A549 (cell line): Measurements from ENCODE around the gene PARP15. TPM values are rescaled to one million over a fixed set of nuclear protein-coding genes. Genes with fewer than 3 reads are reported as not detected.
A peak's percentile ranks its signal among the peaks of the same experiment; 100 is the strongest.

Source experiments
- ATAC-seq, 2 experiments: fragments of 200-7000 bp in 1 of 2; fragments of >200 bp in 1 of 2; cut with Nextera tagmentation in 1 of 2; cut with Tn5 transposase in 1 of 2; 3 replicates each; pipeline versions ENCODE4 v1.8.0 to v1.9.1; 2018 to 2020; ENCODE audit warnings: mild to moderate bottlenecking in 1 of 2, moderate library complexity in 1 of 2
- CTCF ChIA-PET: fragments of 300-600 bp; sonication (Branson Sonifier 250); formaldehyde crosslinking; extraction: SDS; loops from one replicate; lab custom pipeline; 2021; ENCODE audit warnings: antibody characterized with exemption, inconsistent platforms; lab: Yijun Ruan, JAX
- POLR2A ChIA-PET: fragments of 350-600 bp; formaldehyde crosslinking; extraction: SDS; loops from one replicate; lab custom pipeline; 2021; ENCODE audit warnings: antibody characterized with exemption, inconsistent platforms; lab: Yijun Ruan, JAX
- DNase-seq, 2 experiments: peaks; one replicate each; pipeline versions ENCODE4 v3.0.0 to v3.0.0-alpha.2; 2011 to 2016; ENCODE audit warnings: low read depth in 1 of 2, low spot score in 1 of 2
- FAIRE-seq: peaks from 2 replicates; lab custom pipeline; 2011; peaks lifted over from hg19 to GRCh38; lab: Jason Lieb, UNC
- H3K27ac ChIP-seq, 2 experiments: fragments of >200 bp; sonication (Bioruptor Twin); formaldehyde crosslinking; 3 replicates each; pipeline ENCODE4 v1.5.1; 2016 to 2017
- H3K4me1 ChIP-seq: fragments of >200 bp; sonication (Bioruptor Twin); formaldehyde crosslinking; 3 replicates; pipeline ENCODE4 v1.6.1; 2016
- H3K4me2 ChIP-seq: fragments of >200 bp; sonication (Bioruptor Twin); formaldehyde crosslinking; 3 replicates; pipeline ENCODE4 v1.6.1; 2016
- H3K4me3 ChIP-seq: fragments of >200 bp; sonication (Bioruptor Twin); formaldehyde crosslinking; 3 replicates; pipeline ENCODE4 v1.5.1; 2016
- H3K9me3 ChIP-seq: fragments of >200 bp; sonication (Bioruptor Twin); formaldehyde crosslinking; 3 replicates; pipeline ENCODE4 v1.6.1; 2016
- CEBPB ChIP-seq, 2 experiments: fragments of >200 bp in 1 of 2; sonication (Bioruptor Twin) in 1 of 2; formaldehyde crosslinking in 1 of 2; IDR thresholded peaks; 2 replicates each; pipeline ENCODE4 v1.6.1; 2012 to 2016
- HDAC2 ChIP-seq: fragments of 200-600 bp; sonication (generic); IDR thresholded peaks from 2 replicates; pipeline ENCODE4 v1.6.1; 2016
- JUNB ChIP-seq: fragments of >200 bp; sonication (Bioruptor Twin); formaldehyde crosslinking; IDR thresholded peaks from 2 replicates; pipeline ENCODE4 v1.6.1; 2016
- KDM1A ChIP-seq: fragments of 200-600 bp; sonication (generic); IDR thresholded peaks from 2 replicates; pipeline ENCODE4 v1.6.1; 2016; ENCODE audit warnings: low read depth, mild to moderate bottlenecking
- KDM5A ChIP-seq: fragments of 200-600 bp; sonication (generic); IDR thresholded peaks from 2 replicates; pipeline ENCODE4 v1.6.1; 2016; ENCODE audit warnings: antibody characterized with exemption, mild to moderate bottlenecking
- MAFK ChIP-seq: fragments of 450-650 bp; IDR thresholded peaks from 2 replicates; pipeline ENCODE4 v1.6.1; 2014; ENCODE audit not compliant: partially characterized antibody
- NR3C1 ChIP-seq: fragments of >200 bp; sonication (Bioruptor Twin); formaldehyde crosslinking; IDR thresholded peaks from 3 replicates; pipeline ENCODE4 v1.6.1; 2017
- POLR2AphosphoS2 ChIP-seq: conservative IDR thresholded peaks from 2 replicates; pipeline ENCODE4 v1.6.1; 2012; ENCODE audit warnings: low read length, improper control_type of control experiment, inconsistent platforms
- RAD21 ChIP-seq, 2 experiments: fragments of >200 bp in 1 of 2; sonication (Bioruptor Twin) in 1 of 2; formaldehyde crosslinking in 1 of 2; IDR thresholded peaks in 1 of 2; conservative IDR thresholded peaks in 1 of 2; 2 replicates in 1 of 2; 3 replicates in 1 of 2; pipeline ENCODE4 v1.6.1; 2012 to 2018; ENCODE audit warnings: inconsistent platforms in 1 of 2
- ZFP36 ChIP-seq: fragments of 450-650 bp; IDR thresholded peaks from 2 replicates; pipeline ENCODE4 v1.6.1; 2014; ENCODE audit warnings: borderline replicate concordance; ENCODE audit not compliant: partially characterized antibody
- ZNF302 ChIP-seq: fragments of 250-450 bp; sonication (Bioruptor Pico); IDR thresholded peaks from 2 replicates; pipeline ENCODE4 v1.9.0; 2021; ENCODE audit warnings: inconsistent platforms, mild to moderate bottlenecking, moderate library complexity
- WGBS: methylation state at CpG from one replicate; pipeline ENCODE4 v1.1.6; 2017; ENCODE audit errors: missing lambda C conversion rate; 5-methylcytosine and 5-hydroxymethylcytosine counted together
- polyA plus RNA-seq, 4 experiments: library from polyadenylated mRNA; depleted of rRNA in 3 of 4; stranded (reverse); fragments of >200 nt; fragmentation: RNase III in 1 of 4; extraction: RNeasy Plus Mini Kit Qiagen cat#74134 plus additional on column Dnase treatment in 1 of 4; gene quantifications; 2 replicates in 3 of 4; 3 replicates in 1 of 4; pipeline ENCODE4 v1.2.3, GENCODE V29; 2011 to 2017
- TF ChIP-seq, protein P1 (sequence below): fragments of >200 bp; sonication (Bioruptor Twin); formaldehyde crosslinking; IDR thresholded peaks from 3 replicates; pipeline ENCODE4 v1.6.1; 2016
- TF ChIP-seq, protein P2 (sequence below): IDR thresholded peaks from 2 replicates; pipeline ENCODE4 v1.6.1; 2012; ENCODE audit warnings: low read depth, borderline replicate concordance
- TF ChIP-seq, protein P3 (sequence below): fragments of >200 bp; sonication (Bioruptor Twin); formaldehyde crosslinking; IDR thresholded peaks from 2 replicates; pipeline ENCODE4 v1.6.1; 2016

The PARP15 gene
- polyA plus RNA-seq, 2 of the 4 experiments (the other 2 are of a cell fraction): 0.05 TPM; not detected in 1

DNA sequence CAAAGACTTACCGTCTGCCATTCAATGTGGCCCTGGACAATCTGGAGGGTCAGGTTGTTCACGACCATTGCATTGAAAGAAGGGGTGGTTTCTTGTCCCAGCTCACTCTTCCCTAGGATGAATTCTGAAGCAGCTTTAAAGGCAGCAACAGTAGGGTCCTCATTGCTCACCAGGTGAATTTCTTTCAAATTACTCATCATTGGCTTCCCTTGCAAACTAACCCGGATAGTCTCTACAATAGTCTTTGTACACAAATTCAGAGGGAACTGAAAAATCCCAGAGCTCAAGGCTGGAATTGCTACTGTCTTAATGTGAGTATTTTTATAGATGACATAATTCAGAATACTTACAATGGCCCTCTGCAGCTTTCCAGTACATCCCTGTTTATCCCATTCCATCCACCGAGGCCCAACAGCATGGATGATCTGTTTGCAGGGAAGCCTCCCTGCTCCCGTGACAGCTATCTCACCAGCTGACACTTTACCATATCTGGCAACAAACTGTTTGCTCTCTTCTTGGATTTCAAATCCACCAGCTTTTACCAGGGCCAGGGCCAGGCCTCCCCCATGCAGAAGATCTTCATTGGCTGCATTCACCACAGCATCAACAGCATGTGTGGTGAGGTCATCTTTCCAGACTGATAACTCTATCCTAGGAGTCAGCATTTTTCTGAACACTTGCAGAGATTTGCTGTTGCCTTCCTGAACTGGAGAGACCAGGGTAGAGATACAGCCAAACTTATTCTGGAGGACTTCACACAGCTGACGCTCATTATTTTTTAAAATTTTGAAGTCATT lies 22.0 kb upstream of the PARP15 start:
- CTCF ChIA-PET: interaction anchor here (3.6 to 5.1 kb wide), 2 partner anchors 97 to 124 kb away, joined by 11 to 38 read pairs; partner anchors contain the start of gene PARP14
- ATAC-seq: no peak
- no peak for FAIRE-seq

DNA sequence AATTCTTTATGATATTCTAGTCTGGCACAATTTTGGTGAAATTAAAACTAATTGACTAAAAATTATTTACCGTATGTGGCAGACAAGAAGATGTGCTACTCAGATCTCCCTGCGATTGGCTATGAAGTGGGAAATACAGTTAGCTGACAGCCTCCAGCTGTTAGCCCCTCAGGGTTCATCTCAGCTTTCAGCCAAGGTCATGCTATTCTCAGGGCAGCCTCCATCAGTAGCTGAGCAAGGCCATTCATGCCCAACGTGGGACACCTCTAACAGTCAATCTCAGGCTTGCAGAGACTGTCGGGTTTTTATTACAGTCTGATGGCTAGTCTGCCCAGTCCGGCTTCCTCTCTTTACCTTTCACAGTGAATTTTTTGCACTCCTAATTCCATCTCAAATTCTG lies 20.1 kb upstream of the PARP15 start:
- no peaks in the 10 kb centered on the region for H3K9me3 ChIP-seq
- ChIA-PET CTCF (interaction anchor here (1.0 to 5.1 kb wide), 5 partner anchors 10 to 164 kb away, joined by 3 to 38 read pairs (median 5); partner anchors contain the start of gene PARP14), POLR2A (no interaction called here)
- no peak overlapping the region for H3K27ac ChIP-seq
- no peak for FAIRE-seq
- H3K4me2 ChIP-seq: no peak overlapping the region
- no peaks in the 10 kb centered on the region for H3K4me1 ChIP-seq
- 89% methylated on average over 5 of the region's 5 CpGs for WGBS
- no peak for ATAC-seq
- no peak overlapping the region for H3K4me3 ChIP-seq
- DNase-seq: no peak
- no peak for TF ChIP-seq RAD21 (conservative IDR thresholded peaks at IDR 0.05 in 1 of 2, IDR thresholded peaks at IDR 0.05 in 1 of 2)
- TF ChIP-seq KDM1A: no peak
- TF ChIP-seq POLR2AphosphoS2: no peak
- TF ChIP-seq, all 56 proteins: peak for 0

More for the DNA sequence above, 22.0 kb upstream of the PARP15 start:
- TF ChIP-seq MAFK: peak; percentile 38
- TF ChIP-seq KDM5A: no peak
- Histone ChIP-seq H3K4me3 (no peak overlapping the region), H3K9me3 (no peaks in the 10 kb centered on the region), H3K4me2 (no peak overlapping the region), H3K4me1 (no peaks in the 10 kb centered on the region), H3K27ac (no peak overlapping the region)
- POLR2A ChIA-PET: no interaction called here
- no peak for DNase-seq
- WGBS: 82% methylated on average over 6 of the region's 6 CpGs

DNA sequence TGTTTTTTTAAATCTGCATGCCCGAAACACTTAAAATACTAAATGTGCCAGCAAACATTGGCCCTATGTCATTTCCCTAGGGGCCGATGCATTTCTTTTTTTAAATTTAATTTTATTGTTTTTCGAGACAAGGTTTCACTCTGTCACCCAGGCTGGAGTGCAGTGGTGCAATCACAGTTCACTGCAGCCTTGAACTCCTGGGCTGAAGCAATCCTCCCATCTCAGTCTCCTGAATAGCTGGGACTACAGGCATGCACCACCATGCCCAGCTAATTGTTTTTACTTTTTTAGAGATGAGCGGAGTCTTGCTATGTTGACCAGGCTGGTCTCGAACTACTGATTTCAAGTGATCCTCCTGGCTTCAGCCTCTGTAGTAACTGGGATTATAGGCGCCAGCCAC lies 18.8 kb upstream of the PARP15 start:
- H3K4me2 ChIP-seq: no peak overlapping the region
- H3K9me3 ChIP-seq: no peaks in the 10 kb centered on the region
- ChIA-PET CTCF (interaction anchor here (1.0 to 5.1 kb wide), 6 partner anchors 17 to 472 kb away, joined by 3 to 52 read pairs (median 8); partner anchors contain the start of genes PARP14 and WDR5B), POLR2A (no interaction called here)
- 81% methylated on average over 6 of the region's 6 CpGs for WGBS
- TF ChIP-seq, protein P1, sequence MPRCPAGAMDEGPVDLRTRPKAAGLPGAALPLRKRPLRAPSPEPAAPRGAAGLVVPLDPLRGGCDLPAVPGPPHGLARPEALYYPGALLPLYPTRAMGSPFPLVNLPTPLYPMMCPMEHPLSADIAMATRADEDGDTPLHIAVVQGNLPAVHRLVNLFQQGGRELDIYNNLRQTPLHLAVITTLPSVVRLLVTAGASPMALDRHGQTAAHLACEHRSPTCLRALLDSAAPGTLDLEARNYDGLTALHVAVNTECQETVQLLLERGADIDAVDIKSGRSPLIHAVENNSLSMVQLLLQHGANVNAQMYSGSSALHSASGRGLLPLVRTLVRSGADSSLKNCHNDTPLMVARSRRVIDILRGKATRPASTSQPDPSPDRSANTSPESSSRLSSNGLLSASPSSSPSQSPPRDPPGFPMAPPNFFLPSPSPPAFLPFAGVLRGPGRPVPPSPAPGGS: no peak
- TF ChIP-seq CEBPB (IDR thresholded peaks at IDR 0.05) (no peak), ZNF302 (no peak), HDAC2 (no peak), JUNB (no peak)
- TF ChIP-seq, protein P2, sequence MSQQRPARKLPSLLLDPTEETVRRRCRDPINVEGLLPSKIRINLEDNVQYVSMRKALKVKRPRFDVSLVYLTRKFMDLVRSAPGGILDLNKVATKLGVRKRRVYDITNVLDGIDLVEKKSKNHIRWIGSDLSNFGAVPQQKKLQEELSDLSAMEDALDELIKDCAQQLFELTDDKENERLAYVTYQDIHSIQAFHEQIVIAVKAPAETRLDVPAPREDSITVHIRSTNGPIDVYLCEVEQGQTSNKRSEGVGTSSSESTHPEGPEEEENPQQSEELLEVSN: no peak
- TF ChIP-seq, all 56 proteins: peak for 0
- FAIRE-seq (no peak), ATAC-seq (no peak), DNase-seq (no peak)
- Histone ChIP-seq H3K27ac (no peak overlapping the region), H3K4me3 (no peak overlapping the region), H3K4me1 (no peaks in the 10 kb centered on the region)

DNA sequence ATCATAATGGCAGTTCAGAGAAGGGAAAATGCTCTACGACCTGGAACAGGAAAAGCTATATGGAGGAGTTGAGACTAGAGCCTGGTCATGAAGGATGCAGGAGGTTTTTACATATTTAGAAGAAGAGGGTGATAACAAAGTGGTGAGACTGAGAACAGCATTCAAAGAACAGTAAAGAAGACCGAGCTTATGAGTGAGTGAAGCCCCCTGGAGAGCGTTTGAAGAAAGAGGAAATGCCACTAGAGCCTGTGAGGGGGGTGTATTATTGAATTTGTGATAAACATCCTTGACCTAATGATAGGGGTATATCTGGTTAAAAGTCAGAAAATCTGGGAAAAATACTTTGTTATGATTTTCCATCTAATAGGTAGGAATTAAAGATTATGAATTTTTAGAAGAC lies 17.5 kb upstream of the PARP15 start:
- Histone ChIP-seq H3K27ac (no peak overlapping the region), H3K9me3 (no peaks in the 10 kb centered on the region), H3K4me1 (peaks cover 2% of the 10 kb centered on the region; the same call in 1 of the 3 replicates), H3K4me2 (no peak overlapping the region), H3K4me3 (no peak overlapping the region)
- CTCF ChIA-PET: interaction anchor here (0.7 to 3.0 kb wide), 15 partner anchors 11 to 470 kb away, joined by 3 to 52 read pairs (median 3); no protein-coding TSS in a partner anchor
- FAIRE-seq (no peak), ATAC-seq (no peak), DNase-seq (no peak)
- whole genome bisulfite sequencing: 73% methylated on average over 3 of the region's 3 CpGs
- POLR2A ChIA-PET: no interaction called here
- TF ChIP-seq, protein P3, sequence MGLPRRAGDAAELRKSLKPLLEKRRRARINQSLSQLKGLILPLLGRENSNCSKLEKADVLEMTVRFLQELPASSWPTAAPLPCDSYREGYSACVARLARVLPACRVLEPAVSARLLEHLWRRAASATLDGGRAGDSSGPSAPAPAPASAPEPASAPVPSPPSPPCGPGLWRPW: no peak
- TF ChIP-seq POLR2AphosphoS2: no peak
- no peak for TF ChIP-seq NR3C1
- TF ChIP-seq ZFP36: no peak
- no peak for TF ChIP-seq KDM5A
- no peak for TF ChIP-seq KDM1A
